Measurements from ENCODE around the gene LYPD3.

Gene LYPD3

DNA sequence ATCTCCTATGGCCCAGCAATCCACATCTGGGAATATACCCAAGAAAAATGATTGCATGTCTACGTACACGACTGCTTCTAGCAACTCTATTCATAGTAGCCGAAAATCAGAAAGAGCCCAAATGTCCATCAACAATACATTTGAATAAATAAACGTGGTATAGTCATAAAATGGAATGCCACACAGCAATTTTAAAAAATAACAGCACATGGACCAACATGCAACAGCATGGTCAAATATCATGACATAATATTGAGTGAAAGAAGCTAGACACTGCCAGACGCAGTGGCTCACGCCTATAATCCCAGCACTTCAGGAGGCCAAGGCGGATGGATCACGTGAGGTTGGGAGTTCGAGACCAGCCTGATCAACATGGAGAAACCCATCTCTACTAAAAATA lies 34.4 kb downstream of the LYPD3 start:
- no peak for DNase-seq (ENCODE audit: low spot score)

GRCh38 chr19:43430142-43430710 lies 35.2 kb downstream of the LYPD3 start:
- DNase-seq (ENCODE audit: low spot score) = no peak

DNA sequence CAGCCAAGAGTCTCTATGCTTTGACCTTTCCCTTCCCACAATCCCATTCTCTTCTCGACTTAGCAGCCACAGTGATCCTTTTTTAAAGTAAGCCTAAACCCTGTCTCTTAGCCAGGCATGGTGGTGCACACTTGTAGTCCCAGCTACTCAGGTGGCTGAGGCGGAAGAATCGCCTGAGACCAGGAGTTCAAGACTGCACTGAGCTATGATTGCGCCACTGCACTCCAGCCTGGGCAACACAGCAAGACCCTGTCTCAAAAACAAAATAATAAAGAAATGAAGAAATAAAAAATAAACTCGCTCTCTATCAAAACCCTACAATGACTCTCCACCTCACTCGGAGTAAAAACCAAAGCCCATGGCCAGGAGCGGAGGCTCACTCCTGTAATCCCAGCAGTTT lies 36.0 kb downstream of the LYPD3 start:
- no peak for DNase-seq (ENCODE audit: low spot score)

- no peak for DNase-seq (ENCODE audit: low spot score)
Observed at GRCh38 chr19:43425567-43426392, 39.6 kb downstream of the LYPD3 start.

- no peak for DNase-seq (ENCODE audit: low spot score)
Observed at GRCh38 chr19:43423779-43424178, 41.6 kb downstream of the LYPD3 start.

- no peak for DNase-seq (ENCODE audit: low spot score)
Observed at GRCh38 chr19:43422689-43423066, 42.7 kb downstream of the LYPD3 start.

- no peak for DNase-seq (ENCODE audit: low spot score)
Observed at GRCh38 chr19:43422000-43422688, 43.3 kb downstream of the LYPD3 start.

DNA sequence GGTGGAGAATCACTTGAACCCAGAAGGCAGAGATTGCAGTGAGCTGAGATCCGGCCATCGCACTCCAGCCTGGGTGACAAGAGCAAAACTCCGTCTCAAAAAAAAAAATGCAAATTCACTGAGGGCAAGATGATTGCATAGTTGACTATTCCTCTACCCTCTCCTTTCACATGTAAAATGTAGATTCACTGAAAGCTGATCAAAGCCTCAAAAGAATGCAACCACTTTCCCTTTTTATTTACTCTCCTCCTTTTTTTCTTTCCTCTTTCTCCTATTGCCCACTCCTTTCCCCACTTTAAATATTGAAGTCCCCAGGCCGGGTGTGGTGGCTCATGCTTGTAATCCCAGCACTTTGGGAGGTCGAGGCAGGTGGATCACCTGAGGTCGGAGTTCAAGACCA lies 44.5 kb downstream of the LYPD3 start:
- DNase-seq (ENCODE audit: low spot score) = no peak

DNA sequence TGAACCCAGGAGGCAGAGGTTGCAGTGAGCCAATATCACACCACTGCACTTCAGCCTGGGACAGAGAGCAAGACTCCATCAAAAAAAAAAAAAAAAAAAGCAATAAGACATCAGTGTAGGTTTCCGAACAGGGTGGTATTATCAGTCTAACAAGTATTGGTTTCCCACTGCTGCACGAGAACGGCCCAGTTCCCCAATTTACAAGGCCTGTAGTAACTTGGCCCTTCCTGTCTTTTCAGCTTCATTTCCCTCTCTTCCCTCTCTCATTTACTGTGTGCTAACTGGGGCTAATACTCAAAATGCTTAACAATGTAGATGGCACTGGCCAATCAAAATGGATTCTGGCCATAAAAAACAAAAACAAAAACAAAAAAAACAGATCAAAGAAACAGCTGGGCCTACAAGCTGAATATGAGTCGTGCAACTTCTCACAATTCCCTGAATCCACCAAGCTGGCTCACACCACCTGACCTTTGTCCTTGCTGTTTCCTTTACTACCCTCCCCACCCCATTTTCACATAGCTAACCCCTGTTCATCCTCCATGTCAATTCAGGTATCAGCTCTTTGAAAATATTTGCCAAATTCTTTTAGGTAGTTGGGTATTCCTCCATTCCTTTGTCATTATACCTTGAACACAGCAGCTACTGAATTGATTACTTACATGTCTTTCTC lies 48.3 kb downstream of the LYPD3 start:
- no peak for DNase-seq (ENCODE audit: low spot score)

GRCh38 chr19:43414554-43414953 lies 50.9 kb downstream of the LYPD3 start, which contains the start of gene TEX101:
Gene TEX101 (plus strand): TSS chr19:43414890. CDS start chr19:43415920, 1,030 bp downstream.
- DNase-seq (ENCODE audit: low spot score) = no peak

GRCh38 chr19:43412441-43412840 lies 53.0 kb downstream of the LYPD3 start:
- no peak for DNase-seq (ENCODE audit: low spot score)

Data from COLO829 (cell line).